ENCODE data around the gene KCNQ5.

The KCNQ5 gene

DNA sequence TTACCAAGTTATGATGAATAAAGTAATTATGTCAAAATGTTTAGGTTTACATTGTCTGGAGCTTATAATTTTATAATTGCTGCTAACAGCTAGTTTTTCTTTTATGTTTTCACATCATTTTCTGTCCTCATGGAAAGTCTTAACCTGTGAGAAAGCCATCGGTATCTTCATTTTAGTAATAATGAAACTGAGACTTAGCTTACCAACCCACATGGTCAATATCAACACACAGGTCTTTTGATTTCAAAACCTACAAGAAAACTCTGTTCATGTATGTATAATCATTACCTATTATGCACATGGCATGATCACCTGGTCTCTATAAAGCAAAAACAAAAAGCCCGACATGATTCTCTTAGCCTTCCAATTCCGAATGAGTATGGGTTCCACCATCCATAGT, 61.9 kb downstream of the KCNQ5 start:
- DNase-seq, result no peak

DNA sequence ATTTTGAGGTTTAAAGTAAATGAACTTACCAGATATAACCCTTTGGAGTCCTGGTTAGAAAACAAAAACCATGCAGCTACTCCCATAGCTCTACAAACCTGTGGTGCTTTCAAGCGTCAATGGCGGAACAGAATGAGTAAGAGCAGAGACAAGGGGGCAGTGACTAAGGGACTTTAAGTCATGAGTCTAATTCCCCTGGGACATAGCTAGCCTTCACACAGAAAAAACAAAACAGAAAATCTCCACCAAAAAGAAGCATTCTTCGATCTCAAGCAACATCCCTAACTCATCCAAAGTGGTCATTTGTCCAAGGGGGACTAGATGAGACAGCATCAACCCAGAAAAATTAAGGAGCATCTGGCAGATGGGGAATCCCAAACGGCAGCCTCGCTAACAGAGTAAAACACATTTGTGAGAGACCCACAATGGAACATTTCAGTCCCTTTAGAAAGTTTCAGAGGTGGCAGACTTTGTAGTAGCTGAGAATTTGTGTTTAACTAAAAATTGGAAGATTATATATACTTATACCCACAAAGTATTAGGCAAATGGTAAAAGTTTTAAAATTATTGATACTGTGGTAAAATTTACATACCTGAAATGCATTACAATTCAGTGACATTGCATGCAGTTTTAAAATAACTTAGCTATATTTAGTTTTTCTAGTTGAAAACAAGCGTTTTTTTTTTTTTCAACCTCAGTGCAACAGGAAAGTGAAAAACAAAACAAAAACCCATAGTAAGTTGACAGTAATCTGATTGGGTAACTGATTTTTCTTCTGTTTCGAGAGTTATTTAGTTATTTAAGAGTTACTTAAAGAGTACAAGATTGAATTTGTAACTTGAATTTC, 67.5 kb downstream of the KCNQ5 start:
- DNase-seq, result no peak

- no peak for DNase-seq
These were observed 69.4 kb downstream of the KCNQ5 start for GRCh38 chr6:72691249-72691648.

DNA sequence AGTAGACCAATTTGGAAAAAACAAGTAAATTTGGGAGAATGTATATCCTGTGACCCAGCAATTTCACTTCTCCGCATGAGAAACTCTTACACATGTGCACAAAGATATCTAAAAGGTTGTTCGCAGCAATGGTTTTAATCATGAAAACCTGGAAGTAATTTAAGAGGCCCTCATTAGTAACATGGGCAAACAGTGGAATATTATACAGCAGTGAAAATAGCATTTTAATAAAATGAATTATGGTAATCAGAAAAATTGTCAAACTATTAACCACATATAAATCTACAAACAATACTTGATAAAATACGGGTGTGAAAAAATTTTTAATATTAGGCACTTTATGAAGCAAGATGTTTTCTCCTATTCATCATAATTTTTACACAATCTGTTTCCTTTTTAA, 74.2 kb downstream of the KCNQ5 start:
- no peak for DNase-seq

DNA sequence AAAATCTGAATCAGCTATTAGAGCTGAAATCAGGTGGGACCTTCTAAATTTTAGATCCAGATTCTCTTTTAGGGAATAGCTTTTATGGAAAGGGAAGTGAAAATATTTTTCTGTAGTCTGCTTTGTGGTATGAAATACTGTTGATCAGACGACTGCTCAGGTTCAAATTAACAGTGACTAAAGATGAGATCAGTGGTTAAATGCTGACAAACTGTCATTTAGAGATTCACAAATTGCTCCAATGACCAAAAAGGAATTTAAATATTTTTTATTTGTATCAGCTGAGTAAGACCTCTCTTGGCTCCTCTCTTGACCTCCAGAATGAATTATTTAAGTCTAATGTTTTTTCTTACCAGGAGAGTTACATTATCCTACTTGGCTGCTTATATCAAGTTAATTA, 77.3 kb downstream of the KCNQ5 start:
- no peak for DNase-seq

- DNase-seq, result no peak
These were observed 80.6 kb downstream of the KCNQ5 start for GRCh38 chr6:72702421-72702820.

GRCh38 chr6:72703093-72703492, 81.2 kb downstream of the KCNQ5 start:
- DNase-seq, result no peak

DNA sequence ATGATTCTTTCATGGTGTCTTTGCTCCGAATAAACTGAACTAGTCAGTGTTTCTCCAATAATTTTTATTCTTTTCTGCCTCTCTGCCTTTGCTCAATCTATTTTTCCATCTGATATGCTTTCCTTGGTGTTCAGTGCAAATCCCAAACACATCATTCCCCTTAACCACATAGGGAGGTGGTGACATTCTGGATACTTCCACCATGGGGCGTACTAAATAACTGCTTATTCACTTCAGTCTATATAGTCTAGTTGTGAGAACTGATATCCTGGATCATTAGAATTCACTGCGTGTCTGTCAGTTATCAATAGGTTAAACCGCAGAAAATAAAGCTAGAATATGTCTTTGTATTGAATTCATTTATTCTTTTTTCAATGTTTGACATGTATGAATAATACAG, 83.1 kb downstream of the KCNQ5 start:
- no peak for DNase-seq

GRCh38 chr6:72709431-72709830, 87.6 kb downstream of the KCNQ5 start:
- DNase-seq, result no peak

DNA sequence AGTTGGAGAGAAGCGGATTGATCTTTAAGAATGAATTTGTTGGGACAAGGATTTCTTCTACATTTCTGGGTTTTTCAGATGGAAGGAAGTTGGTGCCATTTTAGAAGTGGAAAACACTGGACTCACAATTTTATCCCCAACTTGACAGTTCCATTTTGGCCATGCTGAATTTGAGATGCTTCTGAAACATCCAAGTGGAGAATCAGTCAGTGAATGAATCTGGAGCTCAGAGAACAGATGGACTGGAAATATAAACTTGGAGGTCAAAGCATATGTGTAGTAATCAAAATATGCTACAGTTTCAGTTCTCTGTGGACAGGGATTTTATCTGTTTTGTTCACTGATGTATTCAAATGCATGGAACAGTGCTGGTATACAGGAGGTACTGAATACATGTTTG, 89.9 kb downstream of the KCNQ5 start:
- no peak for DNase-seq

DNA sequence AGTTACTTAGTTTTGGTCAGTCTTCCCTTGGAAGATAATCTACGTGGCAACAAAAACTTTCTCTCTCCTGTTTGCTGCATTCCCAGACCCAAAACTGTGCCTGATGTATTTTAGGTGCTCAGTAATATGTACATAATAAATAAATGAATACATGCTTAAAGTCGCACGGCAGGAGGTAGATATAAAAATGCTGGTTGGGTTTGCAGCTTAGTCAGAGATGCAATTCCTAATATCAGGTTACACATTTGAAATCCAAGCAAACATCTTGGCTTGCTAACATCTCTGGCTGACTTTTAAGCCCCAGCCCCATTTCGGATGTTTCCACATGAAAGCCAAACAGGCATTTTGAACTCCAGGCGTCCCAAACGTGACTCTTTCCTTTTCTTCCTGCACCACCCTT, 91.0 kb downstream of the KCNQ5 start:
- DNase-seq, result no peak

DNA sequence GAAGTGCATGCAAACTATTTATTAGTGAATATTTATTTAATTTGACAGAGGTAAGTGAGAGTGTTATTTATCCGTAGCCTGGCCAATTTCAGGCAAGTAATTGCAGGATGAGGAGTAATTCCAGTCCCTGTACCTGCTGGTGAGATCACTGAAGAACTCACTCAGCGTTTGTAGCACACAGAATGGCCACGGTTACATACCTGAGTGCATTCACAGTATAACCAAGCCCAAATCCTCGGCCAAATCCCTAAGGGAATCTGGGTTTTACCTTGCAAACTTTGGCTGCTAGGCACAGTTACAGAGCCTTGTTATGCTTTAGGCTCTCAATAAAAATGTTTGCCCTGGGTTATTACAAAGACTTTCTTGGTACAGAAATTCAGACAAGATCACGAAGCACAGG, 93.3 kb downstream of the KCNQ5 start:
- no peak for DNase-seq

GRCh38 chr6:72716916-72717315, 95.1 kb downstream of the KCNQ5 start:
- DNase-seq, result no peak

- no peak for DNase-seq
These were observed 98.6 kb downstream of the KCNQ5 start for GRCh38 chr6:72720464-72720863.

- DNase-seq, result no peak
These were observed 99.5 kb downstream of the KCNQ5 start for GRCh38 chr6:72721346-72721745.

GRCh38 chr6:72724545-72724944, 102.7 kb downstream of the KCNQ5 start:
- no peak for DNase-seq

DNA sequence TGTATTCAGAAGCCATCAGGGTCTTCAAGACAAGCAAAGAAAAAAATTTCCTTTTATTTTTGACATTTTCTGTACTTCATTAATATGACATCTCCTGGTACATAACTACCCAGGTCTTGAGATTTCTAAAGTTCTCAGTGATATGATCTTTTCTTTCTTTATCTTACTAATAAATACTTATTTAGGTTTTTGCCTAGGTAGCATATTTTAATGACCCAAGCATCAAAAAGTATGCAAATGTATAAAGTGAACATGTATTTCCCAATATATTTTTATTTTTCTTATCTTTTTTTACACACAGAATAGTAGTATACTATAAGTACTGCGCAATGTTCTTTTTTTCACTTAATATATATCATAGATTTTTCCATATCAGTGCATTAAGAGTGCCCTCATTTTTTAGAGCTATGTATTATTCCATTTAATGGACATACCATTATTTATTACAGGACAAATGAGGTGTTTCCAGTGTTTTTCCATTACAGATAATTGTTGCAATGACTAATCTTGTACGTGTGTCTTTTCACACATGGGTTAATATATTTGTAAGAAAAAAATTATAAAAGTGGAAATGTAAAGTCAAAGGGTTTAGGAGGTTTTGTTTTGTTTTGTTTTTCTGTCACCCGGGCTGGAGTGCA, 107.0 kb downstream of the KCNQ5 start:
- no peak for DNase-seq

GRCh38 chr6:72733045-72733444, 111.2 kb downstream of the KCNQ5 start:
- no peak for DNase-seq

DNA sequence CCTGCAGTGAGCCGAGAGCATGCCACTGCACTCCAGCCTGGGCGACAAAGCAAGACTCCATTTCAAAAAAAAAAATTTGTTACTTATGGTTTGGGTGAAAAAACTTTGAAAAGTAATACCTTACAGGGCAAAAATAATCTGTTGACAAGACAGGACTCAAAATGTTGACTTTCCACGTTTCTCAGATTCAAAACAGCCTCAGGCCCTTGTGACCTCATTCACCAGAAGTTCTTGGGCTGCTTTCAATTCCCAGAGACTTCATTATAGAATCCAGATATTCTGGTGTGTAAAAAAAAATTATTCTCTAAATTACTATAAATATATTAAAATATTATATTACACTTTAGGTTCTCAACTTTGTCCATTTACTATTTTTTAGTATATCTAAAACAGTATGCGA, 116.2 kb downstream of the KCNQ5 start:
- DNase-seq, result no peak

DNA sequence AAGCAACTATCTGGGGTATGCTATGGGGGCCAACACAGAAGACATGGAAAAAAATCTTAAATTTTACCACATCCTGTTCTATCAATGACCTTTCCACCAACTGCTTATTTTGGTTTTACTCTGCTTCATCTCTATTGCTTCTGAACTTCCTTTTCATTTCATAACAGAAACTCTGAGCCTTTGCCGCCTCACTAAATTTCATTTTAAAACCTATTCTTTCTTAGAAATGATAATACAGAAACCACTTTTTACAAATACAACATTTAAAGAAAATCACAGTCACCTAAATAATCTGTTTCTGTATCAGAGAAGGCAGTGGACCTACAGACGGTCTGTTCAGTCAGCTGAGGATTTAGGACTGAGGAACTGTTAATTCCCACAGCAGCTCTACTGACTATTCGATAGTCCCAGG, 117.5 kb downstream of the KCNQ5 start:
- no peak for DNase-seq

GRCh38 chr6:72740135-72740534, 118.3 kb downstream of the KCNQ5 start:
- DNase-seq, result no peak

GRCh38 chr6:72741083-72741482, 119.2 kb downstream of the KCNQ5 start:
- DNase-seq, result no peak

- DNase-seq, result no peak
These were observed 120.3 kb downstream of the KCNQ5 start for GRCh38 chr6:72742001-72742673.

- no peak for DNase-seq
These were observed 124.4 kb downstream of the KCNQ5 start for GRCh38 chr6:72746276-72746675.
